GM23338 (cell line): ENCODE data around the gene MCC. TPM values are rescaled to one million over a fixed set of nuclear protein-coding genes. Genes with fewer than 3 reads are reported as not detected.
A peak's percentile ranks its signal among the peaks of the same experiment; 100 is the strongest.

ENCODE experiments used
- ATAC-seq: fragments of 200-7000 bp; cut with Tn5 transposase; 3 replicates; pipeline ENCODE4 v1.9.1; 2020
- DNase-seq: peaks from one replicate; pipeline ENCODE4 v3.0.0-alpha.2; 2015; ENCODE audit warnings: low spot score
- H2AFZ ChIP-seq: fragments of 200-600 bp; sonication (generic); 2 replicates; pipeline ENCODE4 v1.8.0; 2016; ENCODE audit warnings: antibody characterized with exemption, mild to moderate bottlenecking, moderate library complexity
- H3F3A ChIP-seq: fragments of 200-600 bp; sonication (generic); replicated peaks from 2 replicates; pipeline ENCODE4 v1.8.0; 2017; ENCODE audit warnings: antibody characterized with exemption, mixed run types, low read depth
- H3K27ac ChIP-seq: fragments of 200-600 bp; sonication (generic); 2 replicates; pipeline ENCODE4 v1.6.1; 2016; ENCODE audit warnings: low read depth
- H3K27me3 ChIP-seq: fragments of 200-600 bp; sonication (generic); 2 replicates; pipeline ENCODE4 v1.8.0; 2016; ENCODE audit warnings: mild to moderate bottlenecking, mixed run types, moderate library complexity; ENCODE audit not compliant: insufficient read depth
- H3K36me3 ChIP-seq: fragments of 200-600 bp; sonication (generic); 2 replicates; pipeline ENCODE4 v1.8.0; 2016; ENCODE audit warnings: mild to moderate bottlenecking; ENCODE audit not compliant: insufficient read depth
- H3K4me1 ChIP-seq: fragments of 200-600 bp; sonication (generic); 2 replicates; pipeline ENCODE4 v1.8.0; 2016; ENCODE audit warnings: mild to moderate bottlenecking, moderate library complexity; ENCODE audit not compliant: insufficient read depth
- H3K4me2 ChIP-seq: fragments of 200-600 bp; sonication (generic); 2 replicates; pipeline ENCODE4 v1.7.1; 2017; ENCODE audit warnings: mixed run types
- H3K4me3 ChIP-seq: fragments of 200-600 bp; sonication (generic); 2 replicates; pipeline ENCODE4 v1.6.1; 2016; ENCODE audit warnings: mixed run types
- H3K79me2 ChIP-seq: fragments of 200-600 bp; sonication (generic); replicated peaks from 2 replicates; pipeline ENCODE4 v1.8.0; 2017; ENCODE audit warnings: mild to moderate bottlenecking; ENCODE audit not compliant: insufficient read depth
- H3K9me2 ChIP-seq: fragments of 200-600 bp; sonication (generic); 2 replicates; pipeline ENCODE4 v1.8.0; 2017; ENCODE audit not compliant: insufficient read depth
- H4K20me1 ChIP-seq: fragments of 200-600 bp; sonication (generic); replicated peaks from 2 replicates; pipeline ENCODE4 v1.8.0; 2017; ENCODE audit warnings: mild to moderate bottlenecking; ENCODE audit not compliant: insufficient read depth
- H3K27ac Mint-ChIP-seq: 2 replicates; pipeline ENCODE4 v1.8.0; 2020; ENCODE audit warnings: inconsistent platforms, mild to moderate bottlenecking, moderate library complexity, mixed read lengths
- H3K27me3 Mint-ChIP-seq: 3 replicates; pipeline ENCODE4 v1.8.0; 2022; ENCODE audit warnings: low read depth, mild to moderate bottlenecking, moderate library complexity, mixed read lengths, inconsistent platforms; ENCODE audit not compliant: insufficient read depth, poor library complexity
- H3K36me3 Mint-ChIP-seq: 3 replicates; pipeline ENCODE4 v1.8.0; 2021; ENCODE audit warnings: low read depth, mild to moderate bottlenecking, inconsistent platforms, moderate library complexity, mixed read lengths
- H3K4me1 Mint-ChIP-seq: 3 replicates; pipeline ENCODE4 v1.8.0; 2020; ENCODE audit warnings: mild to moderate bottlenecking, inconsistent platforms, mixed read lengths
- H3K4me3 Mint-ChIP-seq: 3 replicates; pipeline ENCODE4 v1.8.0; 2021; ENCODE audit warnings: moderate library complexity, mild to moderate bottlenecking, inconsistent platforms, mixed read lengths
- H3K9me3 Mint-ChIP-seq: 3 replicates; pipeline ENCODE4 v1.8.0; 2020; ENCODE audit warnings: moderate library complexity, mild to moderate bottlenecking, inconsistent platforms, mixed read lengths
- CREB1 ChIP-seq: fragments of 250-450 bp; sonication (Bioruptor Pico); IDR thresholded peaks from 2 replicates; pipeline ENCODE4 v1.5.0; 2020; ENCODE audit warnings: low read depth, mild to moderate bottlenecking, moderate library complexity
- EZH2 ChIP-seq: fragments of 200-600 bp; sonication (generic); IDR thresholded peaks from one replicate; pipeline ENCODE4 v1.8.0; 2017; ENCODE audit warnings: antibody characterized with exemption, mild to moderate bottlenecking, low read depth; ENCODE audit not compliant: unreplicated experiment
- EZH2phosphoT487 ChIP-seq: fragments of 200-600 bp; sonication (generic); IDR thresholded peaks from one replicate; pipeline ENCODE4 v1.8.1; 2018; ENCODE audit warnings: antibody characterized with exemption; ENCODE audit not compliant: unreplicated experiment
- JUNB ChIP-seq: IDR thresholded peaks from one replicate; pipeline ENCODE4 v1.6.1; 2016; ENCODE audit warnings: antibody characterized with exemption; ENCODE audit not compliant: unreplicated experiment
- NANOG ChIP-seq: IDR thresholded peaks from 2 replicates; pipeline ENCODE4 v1.6.1; 2016; ENCODE audit warnings: antibody characterized with exemption, borderline replicate concordance
- POLR2AphosphoS5 ChIP-seq: IDR thresholded peaks from 2 replicates; pipeline ENCODE4 v1.6.1; 2016; ENCODE audit warnings: antibody characterized with exemption, low read depth
- STAT1 ChIP-seq: IDR thresholded peaks from one replicate; pipeline ENCODE4 v1.6.1; 2016; ENCODE audit warnings: antibody characterized with exemption; ENCODE audit not compliant: unreplicated experiment
- ZNF114 ChIP-seq: fragments of 250-450 bp; sonication (Bioruptor Pico); IDR thresholded peaks from 2 replicates; pipeline ENCODE4 v1.5.0; 2020; ENCODE audit warnings: mild to moderate bottlenecking, moderate library complexity
- ZNF331 ChIP-seq: fragments of 250-450 bp; sonication (Bioruptor Pico); IDR thresholded peaks from 2 replicates; pipeline ENCODE4 v1.5.0; 2020; ENCODE audit warnings: low read depth, mild to moderate bottlenecking, moderate library complexity
- polyA plus RNA-seq: library from polyadenylated mRNA; unstranded; fragments of >200 nt; fragmentation: Nextera tagmentation; extraction: Ambion mirVana; gene quantifications from 2 replicates; pipeline ENCODE4 v1.2.1, GENCODE V29; 2016
- total RNA-seq: library from RNA; depleted of rRNA; stranded (reverse); fragments of >200 nt; shearing (Covaris generic); gene quantifications from 2 replicates; pipeline ENCODE4 v1.2.3, GENCODE V29; 2014
- TF ChIP-seq, protein P1 (sequence below): IDR thresholded peaks from one replicate; pipeline ENCODE4 v1.6.1; 2018; ENCODE audit warnings: antibody characterized with exemption; ENCODE audit not compliant: unreplicated experiment
- TF ChIP-seq, protein P2 (sequence below): IDR thresholded peaks from 2 replicates; pipeline ENCODE4 v1.6.1; 2016; ENCODE audit warnings: antibody characterized with exemption
- TF ChIP-seq, protein P3 (sequence below), 2 experiments: fragments of 200-600 bp in 1 of 2; sonication (generic) in 1 of 2; conservative IDR thresholded peaks; 2 replicates each; pipeline versions ENCODE4 v1.5.1 to v1.6.1; 2016 to 2017; ENCODE audit warnings: antibody characterized with exemption in 2 of 2, low read depth in 2 of 2, mild to moderate bottlenecking in 2 of 2, moderate library complexity in 1 of 2

Gene MCC
- total and polyA plus RNA-seq, 2 experiments from 2014 or later = 3.8 to 10.1 TPM

DNA sequence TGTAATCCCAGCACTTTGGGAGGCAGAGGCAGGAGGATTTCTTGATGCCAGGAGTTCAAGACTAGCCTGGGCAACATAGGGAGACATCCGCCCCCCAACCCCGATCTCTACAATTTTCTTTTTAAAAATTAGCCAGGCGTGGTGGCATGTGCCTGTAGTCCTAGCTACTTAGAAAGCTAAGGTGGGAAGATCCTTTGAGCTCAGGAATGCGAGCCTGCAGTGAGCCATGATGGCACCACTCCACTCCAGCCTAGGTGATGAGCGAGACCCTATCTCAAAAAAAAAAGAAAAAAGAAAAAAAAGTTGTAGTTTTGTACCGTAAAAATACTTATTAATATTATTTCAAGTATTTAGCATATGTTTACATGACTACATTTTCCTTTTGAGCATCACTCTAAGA, 82.7 kb downstream of the MCC start:
- TF ChIP-seq ZNF331 (no peak), JUNB (no peak), POLR2AphosphoS5 (no peak)
- TF ChIP-seq, protein P1, sequence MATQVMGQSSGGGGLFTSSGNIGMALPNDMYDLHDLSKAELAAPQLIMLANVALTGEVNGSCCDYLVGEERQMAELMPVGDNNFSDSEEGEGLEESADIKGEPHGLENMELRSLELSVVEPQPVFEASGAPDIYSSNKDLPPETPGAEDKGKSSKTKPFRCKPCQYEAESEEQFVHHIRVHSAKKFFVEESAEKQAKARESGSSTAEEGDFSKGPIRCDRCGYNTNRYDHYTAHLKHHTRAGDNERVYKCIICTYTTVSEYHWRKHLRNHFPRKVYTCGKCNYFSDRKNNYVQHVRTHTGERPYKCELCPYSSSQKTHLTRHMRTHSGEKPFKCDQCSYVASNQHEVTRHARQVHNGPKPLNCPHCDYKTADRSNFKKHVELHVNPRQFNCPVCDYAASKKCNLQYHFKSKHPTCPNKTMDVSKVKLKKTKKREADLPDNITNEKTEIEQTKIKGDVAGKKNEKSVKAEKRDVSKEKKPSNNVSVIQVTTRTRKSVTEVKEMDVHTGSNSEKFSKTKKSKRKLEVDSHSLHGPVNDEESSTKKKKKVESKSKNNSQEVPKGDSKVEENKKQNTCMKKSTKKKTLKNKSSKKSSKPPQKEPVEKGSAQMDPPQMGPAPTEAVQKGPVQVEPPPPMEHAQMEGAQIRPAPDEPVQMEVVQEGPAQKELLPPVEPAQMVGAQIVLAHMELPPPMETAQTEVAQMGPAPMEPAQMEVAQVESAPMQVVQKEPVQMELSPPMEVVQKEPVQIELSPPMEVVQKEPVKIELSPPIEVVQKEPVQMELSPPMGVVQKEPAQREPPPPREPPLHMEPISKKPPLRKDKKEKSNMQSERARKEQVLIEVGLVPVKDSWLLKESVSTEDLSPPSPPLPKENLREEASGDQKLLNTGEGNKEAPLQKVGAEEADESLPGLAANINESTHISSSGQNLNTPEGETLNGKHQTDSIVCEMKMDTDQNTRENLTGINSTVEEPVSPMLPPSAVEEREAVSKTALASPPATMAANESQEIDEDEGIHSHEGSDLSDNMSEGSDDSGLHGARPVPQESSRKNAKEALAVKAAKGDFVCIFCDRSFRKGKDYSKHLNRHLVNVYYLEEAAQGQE = no peak
- H3F3A ChIP-seq = no peaks in the 10 kb centered on the region
- Mint-ChIP-seq H3K4me3 (no peak overlapping the region), H3K9me3 (no peaks in the 10 kb centered on the region), H3K27me3 (peaks cover 2% of the 10 kb centered on the region), H3K36me3 (no peaks in the 10 kb centered on the region), H3K4me1 (no peaks in the 10 kb centered on the region), H3K27ac (no peak overlapping the region)
- no peaks in the 10 kb centered on the region for H3K27me3 ChIP-seq
- H2AFZ ChIP-seq = no peak overlapping the region
- H3K27ac ChIP-seq = no peak overlapping the region
- DNase-seq = no peak
- H3K4me2 ChIP-seq = no peak overlapping the region
- H3K4me1 ChIP-seq = no peaks in the 10 kb centered on the region
- no peaks in the 10 kb centered on the region for H3K79me2 ChIP-seq
- H4K20me1 ChIP-seq = no peaks in the 10 kb centered on the region
- H3K4me3 ChIP-seq = no peak overlapping the region
- no peaks in the 10 kb centered on the region for H3K36me3 ChIP-seq
- H3K9me2 ChIP-seq = no peaks in the 10 kb centered on the region
- peak; percentile 51; the same call in 2 of the 3 replicates for ATAC-seq

DNA sequence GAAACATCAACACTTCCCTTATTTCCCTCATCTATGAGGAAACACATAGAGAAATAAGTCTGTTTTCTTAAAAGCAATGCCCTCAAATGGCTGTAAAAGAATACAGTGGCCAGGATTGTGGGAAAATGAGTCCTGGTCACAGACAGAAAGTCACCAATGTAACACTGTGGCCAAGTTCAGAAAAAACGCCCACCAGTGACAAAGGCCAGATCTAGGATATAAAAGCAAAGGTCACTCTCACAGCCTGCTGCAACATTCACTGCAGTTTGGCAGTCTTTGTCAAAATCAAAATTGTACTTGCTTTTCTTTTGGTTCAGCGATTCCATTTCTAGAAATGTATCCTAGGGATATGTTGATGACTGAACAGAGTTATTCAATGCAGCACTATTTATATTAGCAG, 84.0 kb downstream of the MCC start:
- peaks cover 2% of the 10 kb centered on the region for H3K27me3 Mint-ChIP-seq
- Histone ChIP-seq H2AFZ (no peak overlapping the region), H3K4me3 (no peak overlapping the region), H3K4me2 (no peak overlapping the region), H4K20me1 (no peaks in the 10 kb centered on the region), H3K27me3 (no peaks in the 10 kb centered on the region), H3K36me3 (no peaks in the 10 kb centered on the region), H3F3A (no peaks in the 10 kb centered on the region), H3K4me1 (no peaks in the 10 kb centered on the region), H3K79me2 (no peaks in the 10 kb centered on the region), H3K27ac (no peak overlapping the region), H3K9me2 (no peaks in the 10 kb centered on the region)
- H3K4me3 Mint-ChIP-seq = no peak overlapping the region
- no peaks in the 10 kb centered on the region for H3K9me3 Mint-ChIP-seq
- no peak overlapping the region for H3K27ac Mint-ChIP-seq
- DNase-seq = no peak
- H3K4me1 Mint-ChIP-seq = no peaks in the 10 kb centered on the region
- no peaks in the 10 kb centered on the region for H3K36me3 Mint-ChIP-seq
- ATAC-seq = no peak
- TF ChIP-seq ZNF114 (CRISPR knock-in tag) = no peak
- no peak for TF ChIP-seq NANOG
- TF ChIP-seq, protein P1 = no peak
- TF ChIP-seq, protein P2, sequence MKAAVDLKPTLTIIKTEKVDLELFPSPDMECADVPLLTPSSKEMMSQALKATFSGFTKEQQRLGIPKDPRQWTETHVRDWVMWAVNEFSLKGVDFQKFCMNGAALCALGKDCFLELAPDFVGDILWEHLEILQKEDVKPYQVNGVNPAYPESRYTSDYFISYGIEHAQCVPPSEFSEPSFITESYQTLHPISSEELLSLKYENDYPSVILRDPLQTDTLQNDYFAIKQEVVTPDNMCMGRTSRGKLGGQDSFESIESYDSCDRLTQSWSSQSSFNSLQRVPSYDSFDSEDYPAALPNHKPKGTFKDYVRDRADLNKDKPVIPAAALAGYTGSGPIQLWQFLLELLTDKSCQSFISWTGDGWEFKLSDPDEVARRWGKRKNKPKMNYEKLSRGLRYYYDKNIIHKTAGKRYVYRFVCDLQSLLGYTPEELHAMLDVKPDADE = no peak
- TF ChIP-seq CREB1 (CRISPR knock-in tag) = no peak
- TF ChIP-seq ZNF331 = no peak
- no peak for TF ChIP-seq EZH2
- TF ChIP-seq, protein P3, sequence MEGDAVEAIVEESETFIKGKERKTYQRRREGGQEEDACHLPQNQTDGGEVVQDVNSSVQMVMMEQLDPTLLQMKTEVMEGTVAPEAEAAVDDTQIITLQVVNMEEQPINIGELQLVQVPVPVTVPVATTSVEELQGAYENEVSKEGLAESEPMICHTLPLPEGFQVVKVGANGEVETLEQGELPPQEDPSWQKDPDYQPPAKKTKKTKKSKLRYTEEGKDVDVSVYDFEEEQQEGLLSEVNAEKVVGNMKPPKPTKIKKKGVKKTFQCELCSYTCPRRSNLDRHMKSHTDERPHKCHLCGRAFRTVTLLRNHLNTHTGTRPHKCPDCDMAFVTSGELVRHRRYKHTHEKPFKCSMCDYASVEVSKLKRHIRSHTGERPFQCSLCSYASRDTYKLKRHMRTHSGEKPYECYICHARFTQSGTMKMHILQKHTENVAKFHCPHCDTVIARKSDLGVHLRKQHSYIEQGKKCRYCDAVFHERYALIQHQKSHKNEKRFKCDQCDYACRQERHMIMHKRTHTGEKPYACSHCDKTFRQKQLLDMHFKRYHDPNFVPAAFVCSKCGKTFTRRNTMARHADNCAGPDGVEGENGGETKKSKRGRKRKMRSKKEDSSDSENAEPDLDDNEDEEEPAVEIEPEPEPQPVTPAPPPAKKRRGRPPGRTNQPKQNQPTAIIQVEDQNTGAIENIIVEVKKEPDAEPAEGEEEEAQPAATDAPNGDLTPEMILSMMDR (conservative IDR thresholded peaks at IDR 0.05; ENCODE audit: low read depth in 2 of 2) = no peak
- no peak for TF ChIP-seq EZH2phosphoT487
- TF ChIP-seq STAT1 = no peak
- TF ChIP-seq JUNB = no peak
